ENCODE measurements around the gene CST8.
A peak's percentile ranks its signal among the peaks of the same experiment; 100 is the strongest.
"Not testable (repeated sequence)": the region's sequence is repeated elsewhere in the genome, so short reads cannot be mapped to it uniquely, and the experiment has no call there.

The CST8 gene

GRCh38 chr20:23490817-23491216 is at the start of gene CST8:
Gene CST8, plus strand, starts transcription at chr20:23491117. Its CDS starts 551 bp downstream, at chr20:23491668.
- DNase-seq (ENCODE audit: low spot score): no peak

- peak; percentile 44 for DNase-seq (ENCODE audit: low spot score)
These were observed 49.0 kb upstream of the CST8 start for GRCh38 chr20:23441850-23442313.

GRCh38 chr20:23442436-23442835 is 48.5 kb upstream of the CST8 start:
- DNase-seq (ENCODE audit: low spot score): no peak

GRCh38 chr20:23444859-23445258 is 46.1 kb upstream of the CST8 start:
- no peak for DNase-seq (ENCODE audit: low spot score)

GRCh38 chr20:23445596-23446217 is 45.2 kb upstream of the CST8 start:
- DNase-seq (ENCODE audit: low spot score): no peak

- no peak for DNase-seq (ENCODE audit: low spot score)
These were observed 44.4 kb upstream of the CST8 start for GRCh38 chr20:23446505-23446904.

- DNase-seq (ENCODE audit: low spot score): no peak
These were observed 42.8 kb upstream of the CST8 start for GRCh38 chr20:23448167-23448566.

- no peak for DNase-seq (ENCODE audit: low spot score)
These were observed 41.5 kb upstream of the CST8 start for GRCh38 chr20:23449421-23449820.

- DNase-seq (ENCODE audit: low spot score): no peak
These were observed 40.0 kb upstream of the CST8 start for GRCh38 chr20:23450877-23451276.

- no peak for DNase-seq (ENCODE audit: low spot score)
These were observed 38.9 kb upstream of the CST8 start for GRCh38 chr20:23451956-23452487.

- no peak for DNase-seq (ENCODE audit: low spot score)
These were observed 38.1 kb upstream of the CST8 start, which contains the start of gene CST11 for GRCh38 chr20:23452776-23453175. Gene CST11, minus strand, starts transcription at chr20:23452876. Its CDS starts 65 bp downstream, at chr20:23452811.

GRCh38 chr20:23453549-23454543 is 37.1 kb upstream of the CST8 start:
- DNase-seq (ENCODE audit: low spot score): no peak

- DNase-seq (ENCODE audit: low spot score): no peak
These were observed 36.1 kb upstream of the CST8 start for GRCh38 chr20:23454816-23455215.

- DNase-seq (ENCODE audit: low spot score): no peak
These were observed 35.3 kb upstream of the CST8 start for GRCh38 chr20:23455639-23456038.

GRCh38 chr20:23456409-23456808 is 34.5 kb upstream of the CST8 start:
- no peak for DNase-seq (ENCODE audit: low spot score)

- DNase-seq (ENCODE audit: low spot score): no peak
These were observed 34.0 kb upstream of the CST8 start for GRCh38 chr20:23456873-23457272.

- DNase-seq (ENCODE audit: low spot score): no peak
These were observed 31.3 kb upstream of the CST8 start for GRCh38 chr20:23459461-23460150.

- no peak for DNase-seq (ENCODE audit: low spot score)
These were observed 29.7 kb upstream of the CST8 start for GRCh38 chr20:23461180-23461579.

GRCh38 chr20:23466961-23467360 is 24.0 kb upstream of the CST8 start:
- not testable (repeated sequence) for DNase-seq (ENCODE audit: low spot score)

GRCh38 chr20:23472306-23472705 is 18.6 kb upstream of the CST8 start:
- DNase-seq (ENCODE audit: low spot score): not testable (repeated sequence)

GRCh38 chr20:23473293-23473692 is 17.6 kb upstream of the CST8 start:
- not testable (repeated sequence) for DNase-seq (ENCODE audit: low spot score)

GRCh38 chr20:23475395-23475794 is 15.5 kb upstream of the CST8 start:
- DNase-seq (ENCODE audit: low spot score): no peak

Data from CD4-positive, alpha-beta T cell treated with Interleukin-6 at 100 ng/mL for 8 hours (primary cell).